Esophagus muscularis mucosa (tissue), 4 donors: ENCODE measurements around the gene TAS1R3. TPM values are rescaled to one million over a fixed set of nuclear protein-coding genes. Genes with fewer than 3 reads are reported as not detected.

Experiments
- DNase-seq: peaks from one replicate; pipeline ENCODE4 v3.0.0-alpha.2; 2017; ENCODE audit errors: extremely low spot score
- H3K27ac ChIP-seq, 4 donors: fragments of 200-600 bp; sonication (generic); replicated peaks in 1 of 4; 1 replicate in 3 of 4; 2 replicates in 1 of 4; pipeline ENCODE4 v1.5.1; 2016 to 2019; ENCODE audit warnings: mild to moderate bottlenecking in 1 of 4
- H3K27me3 ChIP-seq, 4 donors: fragments of 200-600 bp; sonication (generic); one replicate each; pipeline versions ENCODE4 v1.5.1 to v1.6.0; 2016 to 2019
- H3K36me3 ChIP-seq, 4 donors: fragments of 200-600 bp; sonication (generic); one replicate each; pipeline ENCODE4 v1.5.1; 2016 to 2019
- H3K4me1 ChIP-seq, 4 donors: fragments of 200-600 bp; sonication (generic); one replicate each; pipeline ENCODE4 v1.5.1; 2016 to 2019
- H3K4me3 ChIP-seq, 4 donors: fragments of 200-600 bp; sonication (generic); 1 replicate in 2 of 4; 2 replicates in 2 of 4; pipeline ENCODE4 v1.5.1; 2016 to 2019; ENCODE audit warnings: mild to moderate bottlenecking in 4 of 4, moderate library complexity in 1 of 4
- H3K9me3 ChIP-seq, 4 donors: fragments of 200-600 bp; sonication (generic); 1 replicate in 3 of 4; 2 replicates in 1 of 4; pipeline ENCODE4 v1.5.1; 2016 to 2019
- CTCF ChIP-seq, 3 experiments: fragments of 200-600 bp in 2 of 3; fragments of 450-650 bp in 1 of 3; sonication (generic) in 2 of 3; IDR thresholded peaks; one replicate each; pipeline ENCODE4 v1.5.1; 2017 to 2019; ENCODE audit warnings: antibody characterized with exemption in 3 of 3, mild to moderate bottlenecking in 2 of 3, moderate library complexity in 1 of 3
- EP300 ChIP-seq: sonication (generic); formaldehyde crosslinking; IDR thresholded peaks from one replicate; pipeline ENCODE4 v1.6.1; 2017; ENCODE audit warnings: antibody characterized with exemption
- POLR2A ChIP-seq: fragments of 450-650 bp; IDR thresholded peaks from one replicate; pipeline ENCODE4 v1.6.1; 2017; ENCODE audit warnings: antibody characterized with exemption, moderate library complexity, mild to moderate bottlenecking, low read depth
- POLR2AphosphoS5 ChIP-seq, 2 donors: sonication (generic); formaldehyde crosslinking; IDR thresholded peaks; one replicate each; pipeline ENCODE4 v1.6.1; 2017; ENCODE audit warnings: antibody characterized with exemption in 2 of 2
- WGBS: methylation state at CpG from one replicate; pipeline ENCODE4 v1.1.5; 2018; 5-methylcytosine and 5-hydroxymethylcytosine counted together
- intact Hi-C: fragments of 100-400 bp; cut with DNase I; formaldehyde crosslinking; loops from one replicate; pipeline ENCODE4 v1.15.1; 2023
- total RNA-seq, 4 donors: library from RNA; depleted of rRNA; stranded (reverse); fragments of >200 nt; gene quantifications; one replicate each; pipeline versions ENCODE4 v1.1.0 to v1.2.1, GENCODE V29; 2016

TAS1R3 gene
- total RNA-seq, 4 donors from 2014 or later = 0.17 to 0.32 TPM; not detected in 2

- Histone ChIP-seq H3K4me1 (peaks cover 13 to 30% (median 19%) of the 10 kb centered on the region in 4 donors), H3K27me3 (no peaks in the 10 kb centered on the region), H3K9me3 (no peaks in the 10 kb centered on the region), H3K36me3 (peaks cover 4 to 54% (median 42%) of the 10 kb centered on the region in 4 donors), H3K4me3 (no peak overlapping the region), H3K27ac (no peak overlapping the region)
- WGBS = 98% methylated on average over 8 of the region's 22 CpGs
- TF ChIP-seq POLR2A (no peak), CTCF (IDR thresholded peaks at IDR 0.05) (peak in 1 of 3 experiments; percentile 13)
- no peak for DNase-seq
- intact Hi-C loops = no loop called here
These were observed 31.3 kb upstream of the TAS1R3 start for GRCh38 chr1:1299686-1300351.

GRCh38 chr1:1300352-1300739, 30.7 kb upstream of the TAS1R3 start:
- TF ChIP-seq POLR2AphosphoS5 (IDR thresholded peaks at IDR 0.05) (no peak), EP300 (no peak), CTCF (IDR thresholded peaks at IDR 0.05) (no peak), POLR2A (no peak)
- Histone ChIP-seq H3K27me3 (no peaks in the 10 kb centered on the region), H3K4me1 (peaks cover 18 to 35% (median 24%) of the 10 kb centered on the region in 4 donors), H3K36me3 (peaks cover 4 to 48% (median 37%) of the 10 kb centered on the region in 4 donors), H3K9me3 (no peaks in the 10 kb centered on the region), H3K27ac (no peak overlapping the region), H3K4me3 (no peak overlapping the region)
- DNase-seq = no peak
- intact Hi-C loops = no loop called here
- 90% methylated on average over 9 of the region's 12 CpGs for WGBS

- Histone ChIP-seq H3K4me3 (no peak overlapping the region), H3K9me3 (no peaks in the 10 kb centered on the region), H3K36me3 (peaks cover 0 to 32% (median 20%) of the 10 kb centered on the region in 4 donors), H3K27ac (no peak overlapping the region), H3K27me3 (no peaks in the 10 kb centered on the region), H3K4me1 (peaks cover 35 to 52% (median 41%) of the 10 kb centered on the region in 4 donors)
- 82% methylated on average over 2 of the region's 9 CpGs for WGBS
- no peak for DNase-seq
- no peak for TF ChIP-seq POLR2A
- no peak for TF ChIP-seq EP300
- no peak for TF ChIP-seq POLR2AphosphoS5 (IDR thresholded peaks at IDR 0.05)
- peak in 1 of 3 experiments; percentile 48 for TF ChIP-seq CTCF (IDR thresholded peaks at IDR 0.05)
- intact Hi-C loops = no loop called here
These were observed 29.1 kb upstream of the TAS1R3 start for GRCh38 chr1:1302006-1302430.

GRCh38 chr1:1302951-1303509, 28.1 kb upstream of the TAS1R3 start:
- TF ChIP-seq POLR2A (no peak), CTCF (IDR thresholded peaks at IDR 0.05) (no peak), EP300 (no peak), POLR2AphosphoS5 (IDR thresholded peaks at IDR 0.05) (no peak)
- DNase-seq = no peak
- intact Hi-C loops = no loop called here
- Histone ChIP-seq H3K9me3 (no peaks in the 10 kb centered on the region), H3K4me1 (peaks cover 38 to 56% (median 45%) of the 10 kb centered on the region in 4 donors), H3K36me3 (peaks cover 0 to 26% (median 15%) of the 10 kb centered on the region in 4 donors), H3K27me3 (no peaks in the 10 kb centered on the region), H3K4me3 (no peak overlapping the region), H3K27ac (peak overlapping the region in 1 of 4 donors; percentile 83)
- 58% methylated on average over 11 of the region's 31 CpGs for WGBS
